GM21381 (cell line): Measurements from ENCODE around the gene NDUFS8.

Experiments
- ATAC-seq: cut with Tn5 transposase; IDR thresholded peaks from one replicate; pipeline ENCODE4 v1.9.1; 2021; ENCODE audit warnings: mild to moderate bottlenecking, moderate library complexity; ENCODE audit not compliant: unreplicated experiment

NDUFS8 gene

DNA sequence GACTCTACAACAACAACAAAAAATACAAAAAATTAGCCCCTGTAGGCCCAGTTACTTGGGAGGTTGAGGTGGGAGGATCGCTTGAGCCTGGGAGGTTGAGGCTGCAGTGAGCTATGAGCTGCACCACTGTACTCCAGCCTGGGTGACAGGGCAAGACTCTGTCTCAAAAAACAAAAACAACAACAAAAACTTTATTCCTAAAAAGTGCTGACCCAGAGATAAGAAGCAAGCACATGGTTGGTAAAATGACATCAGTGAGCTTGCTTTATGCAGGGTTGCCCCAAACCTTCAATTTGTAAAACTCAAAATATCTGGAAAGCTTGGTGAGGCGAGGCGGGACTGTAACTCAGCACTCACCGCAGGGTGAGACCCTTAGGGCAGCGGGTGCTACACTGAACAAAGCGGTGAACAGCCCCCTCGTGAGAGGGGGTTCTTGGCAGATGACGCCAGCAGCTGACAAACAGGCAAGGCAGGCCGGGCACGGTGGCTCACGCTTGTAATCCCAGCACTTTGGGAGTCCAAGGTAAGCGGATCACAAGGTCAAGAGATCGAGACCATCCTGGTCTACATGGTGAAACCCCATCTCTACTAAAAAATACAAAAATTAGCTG is 4.9 kb downstream of the NDUFS8 start:
- no peak for ATAC-seq

DNA sequence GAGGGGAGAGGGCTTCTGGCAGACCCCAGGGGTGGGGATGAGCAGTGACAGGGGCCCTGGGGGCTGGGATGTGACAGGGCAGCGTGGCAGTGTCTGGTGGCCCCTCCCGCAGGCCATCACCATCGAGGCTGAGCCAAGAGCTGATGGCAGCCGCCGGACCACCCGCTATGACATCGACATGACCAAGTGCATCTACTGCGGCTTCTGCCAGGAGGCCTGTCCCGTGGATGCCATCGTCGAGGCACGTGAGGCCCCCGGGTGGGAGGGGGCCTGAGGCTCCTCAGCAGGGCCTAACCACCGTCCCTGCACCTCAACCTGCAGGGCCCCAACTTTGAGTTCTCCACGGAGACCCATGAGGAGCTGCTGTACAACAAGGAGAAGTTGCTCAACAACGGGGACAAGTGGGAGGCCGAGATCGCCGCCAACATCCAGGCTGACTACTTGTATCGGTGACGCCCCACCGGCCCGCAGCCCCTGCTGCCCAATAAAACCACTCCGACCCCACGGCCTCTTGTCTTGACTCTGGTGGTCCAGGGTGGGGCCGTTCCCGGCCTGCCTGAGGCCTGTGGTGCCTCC is 5.7 kb downstream of the NDUFS8 start:
- no peak for ATAC-seq

DNA sequence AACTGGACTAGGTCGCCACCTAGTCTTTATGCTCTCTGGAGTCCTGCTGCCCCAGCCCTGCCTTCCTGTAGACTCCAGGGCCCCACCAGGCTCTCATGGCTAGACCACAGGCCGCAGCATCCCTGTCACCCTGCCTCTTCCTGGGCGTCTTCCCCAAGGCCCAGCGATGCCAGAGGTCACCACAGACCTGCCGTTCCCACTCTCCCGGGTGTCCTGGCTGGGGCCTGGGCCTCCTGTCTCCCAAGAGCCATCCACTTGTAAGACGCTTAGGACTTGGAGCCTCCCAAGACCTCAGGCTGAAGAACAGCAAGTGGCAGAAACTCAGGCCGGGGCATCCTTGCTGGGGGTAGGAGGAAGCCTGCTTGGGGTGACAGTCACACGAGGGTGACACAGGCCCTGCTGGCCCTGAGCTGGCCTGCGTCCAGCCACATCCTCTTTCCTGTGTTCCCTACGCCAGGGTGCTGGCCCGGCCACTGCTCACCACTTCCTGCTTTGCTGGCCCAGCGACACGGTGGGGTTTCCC is 6.3 kb downstream of the NDUFS8 start:
- ATAC-seq, result no peak

DNA sequence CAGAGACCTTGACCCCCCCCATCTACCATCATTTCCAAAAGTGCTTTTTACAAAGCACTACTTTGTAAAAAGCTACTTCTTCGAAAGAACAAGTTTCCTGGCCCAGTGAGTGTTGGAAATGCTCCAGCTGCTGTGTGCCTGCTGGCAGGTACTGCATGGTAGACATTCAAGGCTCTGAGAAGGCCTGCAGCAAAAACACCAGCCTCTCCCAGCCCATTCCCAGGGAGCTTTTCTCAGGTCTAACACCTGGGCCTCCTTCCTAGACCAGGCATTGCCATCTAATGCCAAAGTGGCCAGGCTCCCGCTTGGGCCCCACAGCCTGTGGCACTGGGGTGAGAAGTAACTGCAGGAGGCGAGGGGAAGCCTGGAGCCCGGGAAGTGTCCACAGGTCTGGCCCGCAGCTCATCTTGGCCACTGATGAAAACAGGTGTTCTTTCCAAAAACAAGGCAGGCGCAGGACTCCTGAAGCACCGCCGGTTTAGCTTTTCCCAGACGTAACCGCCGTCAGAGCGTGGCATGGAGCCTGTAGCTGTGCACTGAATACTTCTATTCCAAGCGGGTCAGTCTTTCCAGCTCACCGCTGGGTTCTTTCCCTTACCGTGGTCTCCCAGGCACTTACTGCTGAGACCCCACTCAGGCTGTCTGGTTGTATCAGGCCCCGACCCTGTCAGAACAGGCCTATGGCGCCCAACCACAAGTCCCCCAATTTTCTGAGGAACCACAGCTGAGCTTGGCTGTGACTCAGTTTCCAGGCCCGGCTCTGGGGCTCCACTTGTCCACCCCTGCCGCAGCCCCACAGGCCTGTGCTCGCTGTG is 7.1 kb downstream of the NDUFS8 start:
- no peak for ATAC-seq

DNA sequence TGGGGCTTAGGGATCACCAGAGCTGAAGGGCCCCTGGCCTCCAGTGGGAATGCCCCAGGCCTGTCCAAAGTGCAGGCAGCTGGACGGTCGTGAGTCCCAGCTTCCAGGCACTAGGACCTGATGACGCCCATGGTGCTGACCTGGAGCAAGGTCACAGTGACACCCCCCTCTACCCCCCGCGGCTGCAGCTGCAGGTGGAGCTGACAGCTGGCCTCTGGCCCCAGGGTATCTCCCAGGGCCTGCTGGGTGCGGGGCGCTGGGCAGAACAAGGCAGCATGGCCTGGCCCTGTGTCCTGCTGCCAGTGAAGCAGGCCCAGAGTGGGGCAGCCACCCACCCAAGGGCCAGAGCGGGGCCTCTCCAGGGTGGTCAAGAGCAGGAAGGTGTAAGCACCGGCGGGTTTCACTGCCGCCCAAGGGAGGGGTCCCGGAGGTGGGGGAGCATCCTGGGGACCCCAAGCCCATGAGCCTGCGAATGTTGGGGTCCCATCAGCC is 7.8 kb downstream of the NDUFS8 start:
- ATAC-seq, result no peak

DNA sequence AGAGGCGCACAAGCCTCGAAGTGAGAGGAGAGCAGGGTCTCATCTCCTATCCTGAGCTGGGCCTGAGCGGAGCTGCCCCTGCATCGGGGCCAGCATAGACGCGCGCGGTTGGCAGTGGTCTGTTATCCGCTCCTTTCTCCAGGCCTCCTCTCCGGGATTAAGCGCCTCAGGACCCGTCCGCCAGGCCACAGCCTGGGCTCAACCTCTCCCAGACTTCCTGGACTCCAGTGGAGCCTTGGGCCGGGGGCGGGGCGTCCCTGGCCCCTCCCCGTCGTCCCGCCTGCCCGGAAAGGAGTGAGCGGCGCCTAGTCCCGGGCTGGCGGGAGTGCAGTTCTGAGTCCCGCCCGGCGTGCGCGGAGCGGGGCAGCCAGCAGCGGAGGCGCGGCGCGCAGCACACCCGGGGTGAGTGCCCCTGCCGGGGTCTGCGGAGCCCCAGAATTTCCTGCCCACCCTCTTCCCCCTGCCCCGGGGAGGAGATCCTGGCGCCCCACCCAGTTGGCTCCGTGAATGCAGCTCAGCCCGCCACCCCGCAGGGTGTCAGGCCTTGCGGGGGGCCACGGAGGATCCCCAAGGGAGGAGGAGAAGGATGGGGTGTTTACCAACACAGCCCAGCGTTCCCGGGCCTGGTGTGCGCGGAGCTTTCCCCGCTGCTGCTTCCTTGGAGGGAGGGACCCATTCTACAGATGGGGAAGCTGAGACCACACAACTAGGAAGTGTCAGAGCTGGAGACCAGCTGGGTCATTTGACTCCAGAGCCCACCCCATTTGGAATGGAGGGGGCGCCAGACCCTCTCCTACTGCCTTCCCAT is 8.4 kb downstream of the NDUFS8 start, which contains the start of gene TCIRG1:
TCIRG1 (plus strand) TSS at position 308 of the 808 bp plus-strand sequence. CDS start 2,247 bp downstream, outside the sequence.
- peak; percentile 44 for ATAC-seq

DNA sequence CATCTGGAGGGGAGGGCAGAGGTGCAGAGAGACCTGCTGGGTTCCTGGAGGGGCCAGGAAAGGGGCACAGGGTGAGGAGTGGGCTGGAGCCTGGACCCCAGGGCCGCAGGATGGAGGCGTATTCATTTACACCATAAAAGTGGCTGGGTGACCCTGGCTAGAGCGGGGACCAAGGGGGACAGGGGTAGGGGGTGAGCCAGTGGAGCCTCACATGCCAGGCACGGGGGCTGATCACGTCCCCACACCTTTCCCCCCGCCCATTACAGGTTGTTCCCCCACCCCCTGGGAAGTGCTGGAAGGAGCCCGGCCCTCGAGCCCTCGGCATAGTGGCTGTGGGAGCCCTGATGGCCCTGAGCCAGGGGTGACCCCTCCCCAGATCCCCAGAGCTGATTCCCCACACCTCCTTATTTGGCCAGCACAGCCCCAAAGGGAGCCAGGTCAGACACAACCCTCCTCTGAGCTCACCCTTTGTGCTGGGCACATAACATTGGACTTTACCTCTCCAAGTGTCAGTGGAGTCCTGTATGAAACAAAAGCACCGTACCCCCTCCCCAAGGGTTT is 9.1 kb downstream of the NDUFS8 start:
- no peak for ATAC-seq

DNA sequence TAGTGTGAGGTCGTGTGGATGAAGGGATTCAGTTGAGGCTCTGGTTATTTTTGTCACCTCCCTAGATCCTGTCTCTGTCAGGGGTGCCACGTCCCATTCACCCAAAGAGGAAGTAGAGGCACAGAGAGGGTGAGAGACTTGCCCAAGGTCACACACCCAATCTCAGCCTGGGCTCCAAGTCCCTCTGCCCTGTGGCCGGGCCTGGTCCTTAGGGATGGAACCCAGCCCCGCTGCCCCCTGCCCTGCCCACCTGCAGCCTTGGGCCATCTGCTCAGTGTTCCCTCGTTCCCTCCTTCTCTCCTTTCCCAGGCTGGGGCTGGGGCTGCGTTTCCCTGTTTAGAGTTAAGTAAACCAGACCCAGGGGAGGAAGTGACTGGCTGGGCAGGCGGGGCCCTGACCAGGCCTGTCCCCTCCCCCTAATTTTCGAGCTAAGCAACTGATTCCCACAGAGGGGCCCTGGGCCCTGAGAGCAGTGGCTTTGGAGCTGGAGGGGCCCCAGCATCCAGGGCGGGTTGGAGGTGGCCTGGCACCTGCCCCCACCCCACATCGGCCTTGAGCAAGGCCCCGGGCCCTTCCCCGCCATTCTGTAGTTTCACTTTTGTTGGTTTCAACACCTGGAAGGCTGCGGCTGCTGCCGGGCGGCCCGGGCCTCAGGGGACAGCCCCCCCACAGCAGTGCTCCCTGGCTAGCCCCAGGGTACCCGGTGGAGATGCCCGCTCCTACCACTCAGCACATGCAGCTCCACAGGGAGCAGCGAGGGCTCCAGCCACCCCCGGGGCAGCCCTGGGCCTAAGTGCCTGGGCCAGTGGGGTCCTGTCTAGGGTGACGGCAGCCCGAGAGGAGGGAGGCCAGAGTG is 9.8 kb downstream of the NDUFS8 start:
- ATAC-seq, result peak; percentile 45

DNA sequence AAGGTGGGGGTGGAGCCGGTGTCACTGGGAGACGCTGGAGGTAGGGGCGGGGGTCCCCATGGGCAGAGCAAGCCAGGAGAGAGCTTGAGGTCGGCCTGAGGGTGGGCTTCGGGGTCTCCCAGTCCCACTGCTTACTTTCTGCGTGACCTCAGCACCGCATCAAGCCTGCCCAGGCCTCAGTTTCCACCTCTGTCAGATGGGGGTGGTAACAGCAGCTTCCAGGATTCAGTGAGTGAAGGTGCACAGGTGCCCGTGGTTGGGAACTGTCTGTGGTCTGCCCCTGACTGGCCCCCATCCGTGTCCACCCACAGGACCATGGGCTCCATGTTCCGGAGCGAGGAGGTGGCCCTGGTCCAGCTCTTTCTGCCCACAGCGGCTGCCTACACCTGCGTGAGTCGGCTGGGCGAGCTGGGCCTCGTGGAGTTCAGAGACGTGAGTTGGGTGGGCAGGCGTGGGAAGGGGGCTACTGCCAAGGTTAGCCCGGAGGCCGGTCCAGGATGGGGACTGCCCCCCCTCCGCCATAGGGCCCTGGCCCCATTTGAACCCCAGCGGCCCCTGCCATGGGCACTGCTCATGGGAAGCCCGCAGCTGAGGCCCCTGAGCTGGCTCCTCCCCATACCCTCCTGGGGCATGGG is 10.6 kb downstream of the NDUFS8 start:
- ATAC-seq, result no peak

DNA sequence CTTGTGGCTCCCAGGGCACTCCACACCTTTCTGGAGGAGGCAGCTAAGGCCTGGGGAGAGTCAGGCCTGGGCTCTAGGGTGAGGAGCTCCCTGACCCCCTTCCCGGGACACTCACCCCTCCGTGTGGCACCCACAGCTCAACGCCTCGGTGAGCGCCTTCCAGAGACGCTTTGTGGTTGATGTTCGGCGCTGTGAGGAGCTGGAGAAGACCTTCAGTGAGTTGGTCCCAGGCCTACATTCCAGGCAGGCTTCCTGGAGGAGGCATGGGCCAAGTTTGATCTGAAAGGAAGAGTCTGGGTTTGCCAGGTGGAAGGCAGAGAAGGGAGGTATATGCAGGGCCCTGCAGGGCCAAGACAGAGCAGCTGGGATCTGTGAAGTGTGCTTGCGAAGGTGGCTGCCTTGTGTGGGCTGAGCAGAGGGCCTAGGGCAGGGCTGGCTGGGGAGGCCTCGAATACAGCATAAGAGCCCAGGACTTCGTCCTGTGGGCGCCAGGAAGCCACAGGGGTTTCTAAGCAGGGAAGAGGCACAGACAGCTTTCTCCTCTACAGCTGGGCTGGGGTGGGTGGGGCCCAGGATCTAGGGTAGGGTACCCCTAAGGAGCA is 11.2 kb downstream of the NDUFS8 start:
- no peak for ATAC-seq

DNA sequence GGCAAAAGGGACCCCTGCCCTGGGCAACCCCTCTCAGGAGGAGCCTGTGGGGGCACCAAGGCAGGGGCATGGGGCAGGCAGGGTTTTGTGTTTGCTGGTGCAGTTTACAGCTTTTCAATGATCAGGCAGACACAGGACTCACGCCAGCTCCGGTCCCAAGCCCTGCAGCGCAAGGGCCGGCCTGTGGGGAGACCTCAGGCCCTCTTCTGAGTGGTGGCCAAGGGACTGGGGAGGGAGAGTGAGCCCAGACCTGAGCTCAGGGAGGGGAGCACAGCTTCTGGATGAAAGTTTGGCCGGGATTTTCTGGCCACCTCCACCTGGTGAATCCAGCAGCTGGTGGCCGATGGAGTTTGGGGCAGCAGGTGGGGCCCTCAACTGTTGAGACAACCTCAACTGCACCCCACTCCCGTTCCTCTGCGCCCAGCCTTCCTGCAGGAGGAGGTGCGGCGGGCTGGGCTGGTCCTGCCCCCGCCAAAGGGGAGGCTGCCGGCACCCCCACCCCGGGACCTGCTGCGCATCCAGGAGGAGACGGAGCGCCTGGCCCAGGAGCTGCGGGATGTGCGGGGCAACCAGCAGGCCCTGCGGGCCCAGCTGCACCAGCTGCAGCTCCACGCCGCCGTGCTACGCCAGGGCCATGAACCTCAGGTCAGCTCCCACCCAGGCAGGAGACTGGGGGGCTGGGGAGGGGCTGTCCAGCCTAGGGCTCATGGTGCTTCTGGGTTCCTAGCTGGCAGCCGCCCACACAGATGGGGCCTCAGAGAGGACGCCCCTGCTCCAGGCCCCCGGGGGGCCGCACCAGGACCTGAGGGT is 11.9 kb downstream of the NDUFS8 start:
- ATAC-seq, result no peak

DNA sequence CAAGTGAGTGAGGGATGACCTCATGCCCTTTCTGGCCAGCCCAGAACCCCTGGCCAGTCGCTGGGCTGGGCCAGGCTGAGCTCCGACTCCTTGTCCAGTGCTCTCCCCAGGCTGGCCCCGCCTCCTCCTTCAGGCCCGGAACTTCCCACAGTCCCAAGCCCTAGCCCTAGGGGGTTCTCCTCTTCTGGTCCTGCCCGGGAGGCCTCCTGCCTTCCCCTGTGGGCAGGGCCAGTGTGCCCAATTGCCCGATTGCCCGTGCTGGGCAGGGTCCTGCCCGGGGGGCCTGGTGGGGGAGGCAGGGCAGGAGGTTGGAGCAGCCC is 12.5 kb downstream of the NDUFS8 start:
- no peak for ATAC-seq

DNA sequence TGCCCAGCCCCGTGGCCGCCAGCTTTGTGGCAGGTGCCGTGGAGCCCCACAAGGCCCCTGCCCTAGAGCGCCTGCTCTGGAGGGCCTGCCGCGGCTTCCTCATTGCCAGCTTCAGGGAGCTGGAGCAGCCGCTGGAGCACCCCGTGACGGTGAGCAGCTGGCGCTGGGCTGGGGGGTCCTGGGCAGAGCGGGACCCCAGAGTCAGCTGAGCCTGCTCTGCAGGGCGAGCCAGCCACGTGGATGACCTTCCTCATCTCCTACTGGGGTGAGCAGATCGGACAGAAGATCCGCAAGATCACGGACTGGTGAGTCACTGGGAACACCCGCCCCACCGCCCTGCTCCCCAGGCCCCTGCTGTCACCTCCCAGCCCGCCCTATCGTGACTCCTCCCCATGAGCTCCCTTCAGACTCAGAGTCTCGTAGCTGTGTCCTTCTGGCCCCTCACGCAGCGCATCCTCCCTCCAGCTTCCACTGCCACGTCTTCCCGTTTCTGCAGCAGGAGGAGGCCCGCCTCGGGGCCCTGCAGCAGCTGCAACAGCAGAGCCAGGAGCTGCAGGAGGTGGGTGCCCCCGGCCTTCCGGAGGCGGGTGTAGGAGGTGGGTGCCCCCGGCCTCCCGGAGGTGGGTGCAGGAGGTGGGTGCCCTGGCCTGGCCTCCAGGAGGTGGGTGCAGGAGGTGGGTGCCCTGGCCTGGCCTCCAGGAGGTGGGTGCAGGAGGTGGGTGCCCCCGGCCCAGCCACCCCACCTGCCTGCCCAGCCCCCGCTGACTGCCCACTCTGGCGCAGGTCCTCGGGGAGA is 13.1 kb downstream of the NDUFS8 start:
- ATAC-seq, result no peak

DNA sequence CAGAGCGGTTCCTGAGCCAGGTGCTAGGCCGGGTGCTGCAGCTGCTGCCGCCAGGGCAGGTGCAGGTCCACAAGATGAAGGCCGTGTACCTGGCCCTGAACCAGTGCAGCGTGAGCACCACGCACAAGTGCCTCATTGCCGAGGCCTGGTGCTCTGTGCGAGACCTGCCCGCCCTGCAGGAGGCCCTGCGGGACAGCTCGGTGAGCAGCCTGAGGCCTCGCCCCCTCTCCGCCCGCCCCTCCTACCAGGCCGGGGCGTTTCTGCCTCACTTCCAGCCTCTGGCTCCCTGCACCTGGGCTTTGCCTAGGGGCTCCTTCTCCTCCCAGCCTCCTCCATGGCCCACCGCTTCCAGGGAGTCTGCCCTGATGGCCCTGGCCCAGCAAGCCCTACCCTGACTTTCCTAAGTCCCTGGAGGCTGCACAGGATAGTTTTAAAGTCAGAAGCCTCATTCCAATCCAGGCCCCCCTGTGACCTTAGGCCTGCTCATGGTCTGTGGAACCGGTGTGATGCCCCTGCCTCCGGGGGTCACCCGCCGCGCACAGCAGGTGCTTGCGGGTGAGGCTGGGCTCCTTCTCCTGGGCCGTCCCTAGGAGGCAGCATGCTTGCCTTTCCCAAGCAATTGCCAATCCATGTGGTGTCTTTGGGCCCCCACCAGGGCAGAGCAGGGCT is 13.8 kb downstream of the NDUFS8 start:
- ATAC-seq, result no peak

DNA sequence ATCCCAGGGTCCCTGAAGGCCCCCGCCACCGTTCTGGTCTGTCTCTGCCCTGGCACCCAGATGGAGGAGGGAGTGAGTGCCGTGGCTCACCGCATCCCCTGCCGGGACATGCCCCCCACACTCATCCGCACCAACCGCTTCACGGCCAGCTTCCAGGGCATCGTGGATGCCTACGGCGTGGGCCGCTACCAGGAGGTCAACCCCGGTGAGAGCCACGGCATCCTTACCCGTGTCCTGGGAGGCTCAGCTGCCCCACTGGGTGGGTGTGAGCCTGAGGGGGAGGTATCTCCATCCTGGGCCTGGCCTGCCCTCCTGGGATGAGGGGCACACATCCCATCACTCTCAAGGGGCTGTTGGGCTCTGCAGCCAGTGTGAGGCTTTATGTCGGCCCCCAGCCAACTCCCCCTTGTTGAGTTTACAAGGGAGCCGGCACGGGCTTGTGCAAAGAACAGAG is 14.4 kb downstream of the NDUFS8 start:
- ATAC-seq, result no peak

DNA sequence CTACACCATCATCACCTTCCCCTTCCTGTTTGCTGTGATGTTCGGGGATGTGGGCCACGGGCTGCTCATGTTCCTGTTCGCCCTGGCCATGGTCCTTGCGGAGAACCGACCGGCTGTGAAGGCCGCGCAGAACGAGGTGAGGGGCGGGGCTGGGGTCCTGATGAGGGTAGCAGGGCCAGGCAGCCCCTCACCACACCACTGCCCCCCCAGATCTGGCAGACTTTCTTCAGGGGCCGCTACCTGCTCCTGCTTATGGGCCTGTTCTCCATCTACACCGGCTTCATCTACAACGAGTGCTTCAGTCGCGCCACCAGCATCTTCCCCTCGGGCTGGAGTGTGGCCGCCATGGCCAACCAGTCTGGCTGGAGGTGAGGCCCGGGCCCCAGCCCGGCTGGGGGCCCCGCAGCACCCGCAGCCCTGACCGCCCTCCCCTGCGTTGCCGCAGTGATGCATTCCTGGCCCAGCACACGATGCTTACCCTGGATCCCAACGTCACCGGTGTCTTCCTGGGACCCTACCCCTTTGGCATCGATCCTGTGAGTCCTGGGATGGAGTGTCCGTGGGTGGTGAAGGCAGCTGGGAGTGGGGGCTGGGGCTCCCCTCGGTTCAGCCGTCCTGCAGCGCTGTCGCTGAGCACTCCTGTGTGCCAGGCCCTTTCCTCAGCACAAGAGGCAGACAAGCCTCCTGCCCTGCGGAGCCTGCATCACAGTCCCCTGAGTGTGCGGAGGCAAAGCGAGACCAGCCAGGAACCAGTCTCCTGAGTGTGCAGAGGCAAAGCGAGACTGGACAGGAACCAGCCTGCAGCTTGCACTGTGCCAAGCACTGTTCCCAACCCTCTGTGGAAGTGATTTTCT is 17.2 kb downstream of the NDUFS8 start:
- ATAC-seq, result no peak
